Naive thymus-derived CD8-positive, alpha-beta T cell (primary cell): ENCODE results near the gene LRRC75A. TPM values are rescaled to one million over a fixed set of nuclear protein-coding genes. Genes with fewer than 3 reads are reported as not detected.
"Not testable (repeated sequence)": the region's sequence is repeated elsewhere in the genome, so short reads cannot be mapped to it uniquely, and the experiment has no call there.

Source experiments
- ATAC-seq, 2 donors: fragments of 150-1000 bp; cut with Tn5 transposase in 1 of 2; sonication (Bioruptor Pico), chemical (Tn5 transposase) in 1 of 2; 1 replicate in 1 of 2; 2 replicates in 1 of 2; pipeline ENCODE4 v1.10.0; 2021; ENCODE audit warnings: mild to moderate bottlenecking in 2 of 2, moderate library complexity in 2 of 2
- POLR2A ChIA-PET: fragments of 350-600 bp; sonication (Branson Sonifier 250); formaldehyde crosslinking; loops from one replicate; lab custom pipeline; 2021; ENCODE audit warnings: antibody characterized with exemption; lab: Charles Lee
- DNase-seq, 10 donors: peaks; one replicate each; pipeline versions ENCODE4 v3.0.0 to v3.0.0-alpha.2; 2020 to 2022
- H3K27ac Mint-ChIP-seq, 10 donors: one replicate each; pipeline ENCODE4 v1.8.0; 2020 to 2022; ENCODE audit warnings: mild to moderate bottlenecking in 10 of 10, mixed read lengths in 10 of 10, moderate library complexity in 4 of 10, inconsistent platforms in 1 of 10
- H3K27me3 Mint-ChIP-seq, 5 donors: one replicate each; pipeline ENCODE4 v1.8.0; 2021 to 2022; ENCODE audit warnings: mixed read lengths in 5 of 5
- H3K36me3 Mint-ChIP-seq, 3 donors: one replicate each; pipeline ENCODE4 v1.8.0; 2020 to 2022; ENCODE audit warnings: mixed read lengths in 3 of 3, mild to moderate bottlenecking in 2 of 3, inconsistent platforms in 1 of 3
- H3K4me1 Mint-ChIP-seq, 4 donors: one replicate each; pipeline ENCODE4 v1.8.0; 2021 to 2022; ENCODE audit warnings: mixed read lengths in 4 of 4
- H3K4me3 Mint-ChIP-seq, 10 donors: one replicate each; pipeline ENCODE4 v1.8.0; 2020 to 2022; ENCODE audit warnings: mild to moderate bottlenecking in 10 of 10, mixed read lengths in 10 of 10, moderate library complexity in 6 of 10, inconsistent platforms in 1 of 10
- H3K9me3 Mint-ChIP-seq, 9 donors: one replicate each; pipeline ENCODE4 v1.8.0; 2020 to 2022; ENCODE audit warnings: mixed read lengths in 9 of 9, mild to moderate bottlenecking in 3 of 9, inconsistent platforms in 1 of 9, moderate library complexity in 1 of 9
- polyA plus RNA-seq, 3 donors: library from polyadenylated mRNA; unstranded; fragments of 300-500 nt; fragmentation: Illumina TruSeq; gene quantifications; one replicate each; pipeline ENCODE4 v1.2.3, GENCODE V29; 2021
- total RNA-seq, 8 experiments: library from RNA in 2 of 8; stranded (reverse) in 2 of 8; gene quantifications; one replicate each; pipeline ENCODE4 v1.2.3 and lab custom pipeline; 2021 to 2026

LRRC75A gene
- total RNA-seq, result 1 to 10 TPM; 7.4 to 8.9 TPM
- 1 to 10 TPM; 1.8 to 3.1 (median 2.1) TPM for polyA plus RNA-seq
- total RNA-seq (lab: John Stamatoyannopoulos, UW), result 1.2 to 12.5 (median 7.0) reads per million in 6 experiments

- H3K27ac Mint-ChIP-seq, result peak within 1 kb of the TSS in 5 of 10 donors; percentile 19 to 85 (median 57)
- peaks cover 0 to 2% (median 0%) of the 10 kb centered on the region in 5 donors for H3K27me3 Mint-ChIP-seq
- H3K9me3 Mint-ChIP-seq, result no peaks in the 10 kb centered on the region
- POLR2A ChIA-PET, result interaction anchor here (0.7 to 2.3 kb wide), 4 partner anchors 44 to 111 kb away, joined by 3 to 9 read pairs (median 4); partner anchors contain the start of gene UBB
- peak; percentile 83 to 85 for ATAC-seq
- DNase-seq, result peak; percentile 27 to 73 (median 49)
- H3K4me1 Mint-ChIP-seq, result peaks cover 13 to 24% (median 19%) of the 10 kb centered on the region in 4 donors
- H3K4me3 Mint-ChIP-seq, result peak within 1 kb of the TSS; percentile 72 to 88 (median 81)
- no peaks in the 10 kb centered on the region for H3K36me3 Mint-ChIP-seq
Measured at GRCh38 chr17:16491703-16492612, at the start of gene LRRC75A. Gene LRRC75A (minus strand): TSS chr17:16492193. CDS start chr17:16491990, 203 bp downstream.

- DNase-seq (no peak), ATAC-seq (no peak)
- peak overlapping the region; percentile 0 to 99 (median 96) for H3K4me3 Mint-ChIP-seq
- H3K27me3 Mint-ChIP-seq, result peaks cover 0 to 3% (median 0%) of the 10 kb centered on the region in 5 donors
- POLR2A ChIA-PET, result interaction anchor here (0.9 to 3.7 kb wide), 4 partner anchors 47 to 456 kb away, joined by 3 to 23 read pairs (median 12); no protein-coding TSS in a partner anchor
- peaks cover 9 to 26% (median 19%) of the 10 kb centered on the region in 4 donors for H3K4me1 Mint-ChIP-seq
- H3K36me3 Mint-ChIP-seq, result peaks cover 0 to 6% (median 0%) of the 10 kb centered on the region in 3 donors
- peak overlapping the region in 9 of 10 donors; percentile 86 to 98 (median 95) for H3K27ac Mint-ChIP-seq
- peaks cover 0 to 8% (median 3%) of the 10 kb centered on the region in 9 donors for H3K9me3 Mint-ChIP-seq
Measured at GRCh38 chr17:16537130-16537458, 45.1 kb upstream of the LRRC75A start.

- Mint-ChIP-seq H3K9me3 (no peaks in the 10 kb centered on the region), H3K4me3 (no peak overlapping the region), H3K4me1 (peaks cover 9 to 26% (median 19%) of the 10 kb centered on the region in 4 donors), H3K27me3 (peaks cover 4 to 16% (median 6%) of the 10 kb centered on the region in 5 donors), H3K36me3 (no peaks in the 10 kb centered on the region), H3K27ac (peak overlapping the region in 1 of 10 donors; percentile 94)
- POLR2A ChIA-PET, result no interaction called here
- no peak for DNase-seq
- no peak for ATAC-seq
Measured at GRCh38 chr17:16534236-16534635, 42.2 kb upstream of the LRRC75A start.

GRCh38 chr17:16529906-16530305, 37.9 kb upstream of the LRRC75A start:
- DNase-seq, result no peak
- POLR2A ChIA-PET, result interaction anchor here (0.7 kb wide), 1 partner anchor 328 kb away, joined by 3 read pairs; no protein-coding TSS in a partner anchor
- Mint-ChIP-seq H3K4me1 (peaks cover 1 to 3% (median 1%) of the 10 kb centered on the region in 4 donors), H3K27ac (no peak overlapping the region), H3K4me3 (no peak overlapping the region), H3K9me3 (no peaks in the 10 kb centered on the region), H3K27me3 (peaks cover 12 to 50% (median 20%) of the 10 kb centered on the region in 5 donors), H3K36me3 (no peaks in the 10 kb centered on the region)
- ATAC-seq, result no peak

- Mint-ChIP-seq H3K27ac (peak overlapping the region in 1 of 10 donors; percentile 2), H3K27me3 (peaks cover 14 to 50% (median 18%) of the 10 kb centered on the region in 5 donors), H3K36me3 (no peaks in the 10 kb centered on the region), H3K9me3 (no peaks in the 10 kb centered on the region), H3K4me3 (no peak overlapping the region), H3K4me1 (no peaks in the 10 kb centered on the region)
- POLR2A ChIA-PET, result no interaction called here
- DNase-seq (no peak), ATAC-seq (no peak)
Measured at GRCh38 chr17:16527298-16527697, 35.3 kb upstream of the LRRC75A start.

GRCh38 chr17:16525556-16525955, 33.6 kb upstream of the LRRC75A start:
- H3K36me3 Mint-ChIP-seq, H3K9me3 Mint-ChIP-seq, DNase-seq, H3K4me3 Mint-ChIP-seq, POLR2A ChIA-PET, H3K4me1 Mint-ChIP-seq, H3K27ac Mint-ChIP-seq, ATAC-seq: not testable (repeated sequence)
- peaks cover 11 to 39% (median 22%) of the 10 kb centered on the region in 5 donors for H3K27me3 Mint-ChIP-seq

- peak; percentile 89 to 95 for ATAC-seq
- POLR2A ChIA-PET, result interaction anchor here (1.0 kb wide), 1 partner anchor 67 kb away, joined by 4 read pairs; no protein-coding TSS in a partner anchor
- H3K36me3 Mint-ChIP-seq, result no peaks in the 10 kb centered on the region
- peaks cover 11 to 39% (median 22%) of the 10 kb centered on the region in 5 donors for H3K27me3 Mint-ChIP-seq
- peak; percentile 20 to 84 (median 60) for DNase-seq
- H3K27ac Mint-ChIP-seq, result peak overlapping the region in 1 of 10 donors; percentile 37
- no peaks in the 10 kb centered on the region for H3K9me3 Mint-ChIP-seq
- peaks cover 2 to 7% (median 4%) of the 10 kb centered on the region in 4 donors for H3K4me1 Mint-ChIP-seq
- H3K4me3 Mint-ChIP-seq, result no peak overlapping the region
Measured at GRCh38 chr17:16521070-16521727, 29.2 kb upstream of the LRRC75A start.

GRCh38 chr17:16519021-16519420, 27.0 kb upstream of the LRRC75A start:
- DNase-seq, result no peak
- no peak overlapping the region for H3K27ac Mint-ChIP-seq
- no peak for ATAC-seq
- no peaks in the 10 kb centered on the region for H3K9me3 Mint-ChIP-seq
- no peak overlapping the region for H3K4me3 Mint-ChIP-seq
- H3K36me3 Mint-ChIP-seq, result no peaks in the 10 kb centered on the region
- H3K27me3 Mint-ChIP-seq, result peaks cover 10 to 43% (median 27%) of the 10 kb centered on the region in 5 donors
- POLR2A ChIA-PET, result no interaction called here
- peaks cover 2 to 7% (median 4%) of the 10 kb centered on the region in 4 donors for H3K4me1 Mint-ChIP-seq

- no peak overlapping the region for H3K4me3 Mint-ChIP-seq
- H3K36me3 Mint-ChIP-seq, result no peaks in the 10 kb centered on the region
- DNase-seq (no peak), ATAC-seq (no peak)
- H3K9me3 Mint-ChIP-seq, result no peaks in the 10 kb centered on the region
- peaks cover 3 to 7% (median 4%) of the 10 kb centered on the region in 4 donors for H3K4me1 Mint-ChIP-seq
- POLR2A ChIA-PET, result no interaction called here
- peaks cover 9 to 43% (median 25%) of the 10 kb centered on the region in 5 donors for H3K27me3 Mint-ChIP-seq
- no peak overlapping the region for H3K27ac Mint-ChIP-seq
Measured at GRCh38 chr17:16517477-16517876, 25.5 kb upstream of the LRRC75A start.

- Mint-ChIP-seq H3K9me3 (no peaks in the 10 kb centered on the region), H3K4me3 (no peak overlapping the region), H3K27ac (peak overlapping the region in 1 of 10 donors; percentile 11)
Measured at GRCh38 chr17:16516594-16517051, 24.6 kb upstream of the LRRC75A start.

GRCh38 chr17:16515933-16516332, 23.9 kb upstream of the LRRC75A start:
- Mint-ChIP-seq H3K27ac (peak overlapping the region in 1 of 10 donors; percentile 9), H3K4me1 (peaks cover 6 to 13% (median 7%) of the 10 kb centered on the region in 4 donors), H3K4me3 (no peak overlapping the region), H3K36me3 (no peaks in the 10 kb centered on the region), H3K27me3 (peaks cover 6 to 43% (median 24%) of the 10 kb centered on the region in 5 donors), H3K9me3 (no peaks in the 10 kb centered on the region)
- DNase-seq, result no peak
- no peak for ATAC-seq
- POLR2A ChIA-PET, result no interaction called here

More at GRCh38 chr17:16516594-16517051, 24.6 kb upstream of the LRRC75A start:
- ATAC-seq, result no peak
- POLR2A ChIA-PET, result no interaction called here
- DNase-seq, result no peak
- Mint-ChIP-seq H3K36me3 (no peaks in the 10 kb centered on the region), H3K4me1 (peaks cover 8 to 16% (median 9%) of the 10 kb centered on the region in 4 donors), H3K27me3 (peaks cover 9 to 43% (median 25%) of the 10 kb centered on the region in 5 donors)

GRCh38 chr17:16513873-16514272, 21.9 kb upstream of the LRRC75A start:
- Mint-ChIP-seq H3K9me3 (no peaks in the 10 kb centered on the region), H3K36me3 (no peaks in the 10 kb centered on the region)
- POLR2A ChIA-PET, result no interaction called here

More at GRCh38 chr17:16513873-16514272, 21.9 kb upstream of the LRRC75A start:
- Mint-ChIP-seq H3K27ac (no peak overlapping the region), H3K4me1 (peaks cover 6 to 12% (median 7%) of the 10 kb centered on the region in 4 donors), H3K4me3 (no peak overlapping the region), H3K27me3 (peaks cover 5 to 38% (median 18%) of the 10 kb centered on the region in 5 donors)
- ATAC-seq, result no peak
- DNase-seq, result no peak
